Measurements from ENCODE around the gene MLLT6.

The MLLT6 gene

GRCh38 chr17:38729368-38729885, 24.4 kb downstream of the MLLT6 start:
- no peak for DNase-seq

GRCh38 chr17:38729886-38730525, 24.9 kb downstream of the MLLT6 start, which contains the start of gene CISD3:
CISD3 (plus strand) TSS chr17:38730341; CDS start chr17:38730359, 18 bp downstream.
- peak; percentile 76 to 77 for DNase-seq

DNA sequence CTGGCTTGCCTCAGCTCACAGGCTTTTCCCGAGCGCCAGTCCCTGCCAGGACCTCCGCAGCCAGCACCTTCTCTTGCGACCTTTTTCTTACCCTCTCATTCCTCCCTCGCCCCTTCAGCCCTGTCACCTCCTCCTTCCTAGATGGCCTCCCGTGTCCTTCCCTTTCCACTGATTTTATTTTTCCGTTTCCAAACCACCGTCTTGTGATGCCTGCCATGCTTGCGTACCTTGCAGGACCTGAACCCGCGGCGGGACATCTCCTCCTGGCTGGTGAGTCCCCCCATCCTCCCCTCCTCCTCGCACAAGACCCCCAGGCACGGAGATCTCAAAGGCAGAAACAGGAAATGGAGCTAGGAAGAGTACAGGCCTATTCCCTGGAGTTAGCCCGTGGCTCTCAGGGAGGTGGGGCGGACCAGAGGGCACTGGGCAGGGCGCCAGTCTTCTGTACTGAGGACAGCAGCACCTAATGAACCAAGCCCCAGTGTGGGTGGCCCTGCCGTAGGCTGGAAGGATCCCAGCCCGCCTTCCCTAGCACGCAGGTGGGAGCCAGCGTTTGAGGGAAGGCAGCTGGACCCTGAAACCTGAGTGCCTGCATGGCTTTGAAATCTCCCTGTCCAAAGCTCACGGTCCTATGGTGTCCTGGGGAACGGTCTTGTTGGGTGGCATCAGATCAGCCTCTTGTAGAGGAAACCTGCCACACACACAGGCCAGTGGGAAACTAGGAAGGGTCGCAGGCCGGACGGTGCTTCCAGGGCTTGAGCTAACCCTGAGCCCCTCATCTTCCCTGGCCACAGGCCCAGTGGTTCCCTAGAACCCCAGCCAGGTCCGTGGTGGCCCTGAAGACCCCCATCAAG, 25.7 kb downstream of the MLLT6 start:
- DNase-seq: peak in 1 of 2 experiments; percentile 62

DNA sequence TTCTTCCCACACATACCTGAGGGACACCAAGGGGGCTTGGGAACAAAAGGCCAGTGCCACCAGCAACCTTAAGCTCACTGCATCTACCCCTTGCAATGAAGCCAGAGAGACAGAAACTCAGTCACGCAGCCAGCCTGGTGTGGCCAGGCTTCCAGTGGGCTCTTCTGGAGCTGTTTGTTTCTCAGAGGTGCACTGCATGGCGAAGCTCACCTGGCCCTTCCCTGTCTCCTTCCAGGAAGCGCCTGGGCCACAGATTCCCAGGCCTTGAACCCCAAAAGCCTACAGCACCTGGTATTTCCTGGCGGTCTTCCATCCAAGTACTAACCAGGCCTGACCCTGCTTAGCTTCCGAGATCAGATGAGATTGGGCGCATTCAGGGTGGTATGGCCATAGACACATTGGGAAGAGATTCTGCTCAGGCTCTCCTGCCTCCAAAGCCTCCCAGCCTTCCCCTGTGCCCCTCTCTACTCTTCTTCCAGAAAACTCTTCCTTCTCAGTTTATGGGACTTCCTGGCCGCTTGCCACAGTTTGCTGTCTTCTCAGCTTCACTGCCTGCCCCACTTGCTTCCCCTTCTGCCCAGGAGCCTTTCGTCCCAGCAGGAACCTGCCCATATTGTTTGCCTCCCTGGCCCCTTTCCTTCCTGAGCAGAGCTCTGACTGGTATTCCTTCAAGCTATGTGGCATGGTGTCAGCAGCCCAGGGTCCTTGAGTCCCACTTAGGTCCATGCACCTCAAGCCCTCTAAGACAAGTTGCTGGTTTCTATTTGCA, 26.6 kb downstream of the MLLT6 start:
- no peak for DNase-seq

DNA sequence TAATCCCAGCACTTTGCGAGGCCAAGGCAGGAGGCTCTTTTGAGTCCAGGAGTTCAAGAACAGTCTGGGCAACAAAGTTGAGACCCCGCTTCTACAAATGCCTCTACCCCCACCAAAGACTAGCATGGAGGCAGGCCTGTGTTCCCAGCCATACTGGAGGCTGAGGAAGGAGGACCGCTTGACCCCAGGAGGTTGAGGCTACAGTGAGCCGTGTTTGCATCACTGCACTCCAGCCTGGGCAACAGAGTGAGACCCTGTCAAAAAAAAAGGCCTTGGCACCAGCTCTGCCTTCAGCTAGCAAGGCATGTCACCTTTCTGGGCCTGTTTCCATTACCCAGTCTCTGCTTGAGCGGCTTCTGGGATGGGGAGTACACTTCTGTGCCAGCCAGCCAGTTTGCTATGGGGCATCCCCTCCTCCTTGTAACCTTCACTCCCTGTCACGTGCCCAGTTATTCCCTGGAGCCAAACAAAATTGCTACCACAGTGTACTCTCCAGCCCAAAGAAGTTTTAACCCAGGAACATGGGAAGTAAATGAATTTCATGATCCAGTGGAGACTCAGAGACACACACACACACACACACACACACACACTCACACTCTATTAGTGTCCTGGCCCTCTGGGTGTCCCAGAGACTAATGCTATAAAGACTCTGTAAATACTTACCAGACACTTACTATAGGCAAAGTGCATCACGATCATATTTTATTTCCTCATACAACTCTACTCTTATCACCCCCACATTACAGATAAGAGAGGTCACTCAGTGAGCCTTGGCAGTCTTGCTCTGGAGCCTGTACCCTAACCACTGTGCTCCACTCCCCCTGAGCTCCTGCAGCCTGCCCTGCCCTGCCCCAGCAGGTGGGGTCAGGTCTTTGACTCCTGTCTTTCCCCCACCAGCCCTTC, 27.6 kb downstream of the MLLT6 start:
- DNase-seq: no peak

DNA sequence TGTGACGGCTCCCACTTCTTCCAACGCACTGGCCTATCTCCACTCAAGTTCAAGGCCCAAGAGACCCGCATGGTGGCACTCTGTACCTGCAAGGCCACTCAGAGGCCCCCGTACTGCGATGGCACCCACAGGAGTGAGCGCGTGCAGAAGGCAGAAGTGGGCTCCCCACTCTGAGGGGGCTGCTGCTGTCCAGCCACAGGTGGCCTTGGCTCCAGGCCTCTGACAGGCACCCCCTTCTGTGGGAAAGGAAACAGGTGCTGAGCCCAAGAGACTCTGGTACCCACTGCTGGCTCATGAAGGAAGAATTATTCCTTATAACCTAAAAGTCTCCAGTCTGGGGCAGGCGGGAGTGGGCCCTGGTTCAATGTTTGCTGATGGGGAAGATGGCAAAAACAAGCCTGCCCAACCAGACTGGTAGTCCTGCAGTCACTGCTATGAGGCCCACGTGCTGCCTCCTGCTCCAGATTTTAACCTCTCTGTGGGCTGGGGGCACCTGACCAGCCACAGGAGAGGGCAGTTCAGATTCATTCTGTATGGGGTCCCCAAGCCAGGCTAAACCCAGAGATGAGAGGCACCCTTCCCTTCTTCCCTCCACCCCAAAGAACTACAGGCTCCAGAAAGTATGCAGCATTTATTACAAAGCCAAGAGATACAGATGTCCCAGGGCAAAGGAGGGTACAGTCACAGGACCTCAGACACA, 28.4 kb downstream of the MLLT6 start:
- DNase-seq: peak in 1 of 2 experiments; percentile 28

DNA sequence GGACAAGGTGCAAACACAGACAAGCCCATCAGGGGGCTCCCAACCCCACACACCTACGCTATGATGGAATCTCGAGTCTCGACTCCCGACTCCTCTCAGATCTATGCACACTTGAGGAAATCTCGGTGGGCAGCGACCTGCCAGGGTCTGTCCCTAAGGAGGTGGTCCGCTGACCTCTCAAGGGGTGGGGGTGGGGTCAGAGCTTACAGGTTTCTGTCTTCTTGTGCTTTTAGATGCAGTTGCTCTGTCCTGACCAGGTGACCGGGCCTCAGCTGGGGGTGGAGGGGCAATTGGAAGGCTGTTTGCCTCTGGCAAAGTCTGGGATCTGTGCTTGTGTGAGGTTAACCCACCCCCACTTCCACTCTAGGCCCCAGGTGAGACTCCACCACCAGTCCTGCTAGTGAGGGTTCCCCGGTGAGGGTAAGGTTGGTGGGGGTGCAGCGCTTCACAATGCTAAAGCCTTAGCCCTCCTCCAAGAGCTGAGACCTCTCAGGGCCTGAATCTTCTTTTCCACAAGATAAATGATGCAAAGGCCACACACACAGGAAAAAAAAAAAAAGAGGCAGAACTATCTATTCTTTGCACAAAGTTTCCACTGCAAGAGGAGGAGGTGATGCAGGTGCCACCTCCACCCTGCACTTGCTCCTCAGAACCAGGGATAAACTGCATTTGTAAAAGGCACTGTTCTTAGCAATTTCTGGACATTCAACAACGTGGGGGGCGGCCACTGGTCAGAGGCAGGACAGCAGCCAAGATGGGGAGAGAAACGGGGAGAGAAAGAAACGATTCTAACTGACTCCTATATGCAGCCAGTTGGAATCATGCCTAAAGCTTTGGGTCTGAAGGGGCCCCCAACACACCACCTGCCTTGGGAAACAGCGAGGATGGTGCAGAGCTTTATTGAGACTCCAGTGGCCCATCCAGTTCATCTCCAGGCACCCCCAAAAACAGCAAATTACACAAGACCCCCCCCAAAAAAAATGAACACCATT, 29.2 kb downstream of the MLLT6 start:
- DNase-seq: no peak

GRCh38 chr17:38735161-38735997, 30.3 kb downstream of the MLLT6 start:
- no peak for DNase-seq

GRCh38 chr17:38738007-38738662, 33.1 kb downstream of the MLLT6 start:
- DNase-seq: no peak

DNA sequence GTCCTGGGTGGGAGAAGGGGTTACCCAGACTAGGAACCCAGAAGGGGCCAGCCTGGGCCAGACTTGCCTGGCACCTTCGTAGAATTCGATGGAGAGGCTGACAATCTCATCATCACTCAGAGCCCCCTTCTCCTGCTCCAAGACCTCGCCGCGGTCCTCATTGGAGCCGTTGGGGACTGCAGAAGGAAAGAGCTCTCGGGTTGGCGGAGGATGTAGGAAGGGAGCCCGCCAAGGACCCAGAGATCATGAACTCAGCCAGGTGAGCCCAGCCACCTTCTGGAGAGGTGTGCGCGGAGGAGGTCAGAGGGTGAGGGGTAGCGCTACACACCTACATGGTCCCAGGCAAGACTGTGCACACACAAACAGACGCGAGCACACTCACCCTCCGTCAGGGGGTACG, 33.6 kb downstream of the MLLT6 start:
- no peak for DNase-seq

- no peak for DNase-seq
Measured at GRCh38 chr17:38739305-38739704, 34.2 kb downstream of the MLLT6 start.

DNA sequence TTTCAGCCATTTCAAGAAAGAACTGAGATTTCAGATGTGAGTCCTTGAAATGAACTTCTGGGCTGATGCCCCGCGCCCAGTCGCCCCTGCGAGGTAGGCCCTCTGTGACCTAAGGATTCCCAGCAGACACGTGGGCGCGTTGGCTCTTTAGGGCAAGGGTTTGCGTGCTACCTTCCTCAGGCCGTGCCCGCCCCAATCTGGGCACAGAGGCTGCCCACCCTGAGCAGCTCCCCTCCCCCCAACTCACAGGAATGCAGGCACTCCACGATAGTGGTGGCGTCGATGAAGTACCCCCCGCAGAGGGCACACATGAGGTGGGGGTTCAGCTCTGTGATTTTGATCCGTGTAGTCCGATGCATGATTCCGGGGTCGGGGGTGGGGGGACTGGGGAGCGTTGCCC, 35.0 kb downstream of the MLLT6 start:
- DNase-seq: no peak

- DNase-seq: no peak
Measured at GRCh38 chr17:38740806-38741205, 35.7 kb downstream of the MLLT6 start.

- no peak for DNase-seq
Measured at GRCh38 chr17:38741461-38741860, 36.4 kb downstream of the MLLT6 start.

GRCh38 chr17:38741921-38742410, 36.9 kb downstream of the MLLT6 start:
- DNase-seq: no peak

DNA sequence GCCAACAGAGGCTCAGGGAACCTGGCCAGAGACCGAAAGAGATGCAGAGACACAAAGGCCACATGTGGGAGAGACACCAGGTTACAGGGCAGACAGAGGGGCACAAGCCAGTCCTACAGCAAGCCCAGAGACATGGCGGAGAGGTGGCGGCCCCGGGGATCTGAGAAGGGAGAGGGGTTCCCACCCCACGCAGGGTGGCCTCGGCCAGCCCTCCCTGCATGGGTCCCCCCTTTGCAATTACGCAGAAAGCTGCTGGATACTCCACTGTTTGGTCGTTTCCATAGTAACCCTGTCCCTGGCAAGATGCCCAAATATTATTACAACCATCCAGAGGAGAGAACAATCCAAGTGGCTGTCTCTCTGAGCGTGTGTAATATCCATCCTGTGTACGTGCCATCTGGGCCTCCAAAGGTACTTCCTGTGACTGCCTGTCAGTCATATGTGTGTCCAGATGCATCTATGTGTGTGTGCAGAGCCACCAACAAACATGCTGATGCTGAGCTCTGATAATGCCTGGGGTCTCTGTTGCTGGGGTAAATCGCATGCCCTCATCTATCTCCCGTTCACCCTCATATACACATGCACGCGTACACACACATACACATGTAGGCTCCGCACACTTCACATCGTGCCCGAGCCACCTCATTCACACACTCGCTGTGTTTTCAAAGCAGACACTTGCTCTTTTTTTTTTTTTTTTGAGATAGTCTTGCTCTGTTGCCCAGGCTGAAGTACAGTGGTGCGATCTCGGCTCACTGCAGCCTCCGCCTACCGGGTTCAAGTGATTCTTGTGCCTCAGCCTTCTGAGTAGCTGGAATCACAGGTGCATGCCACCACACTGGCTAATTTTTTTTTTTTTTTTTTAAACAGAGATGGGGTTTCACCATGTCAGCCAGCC, 37.6 kb downstream of the MLLT6 start:
- DNase-seq: peak in 1 of 2 experiments; percentile 37

GRCh38 chr17:38743556-38744171, 38.6 kb downstream of the MLLT6 start:
- no peak for DNase-seq
